Measurements from ENCODE around the gene PRKACA.

The PRKACA gene

DNA sequence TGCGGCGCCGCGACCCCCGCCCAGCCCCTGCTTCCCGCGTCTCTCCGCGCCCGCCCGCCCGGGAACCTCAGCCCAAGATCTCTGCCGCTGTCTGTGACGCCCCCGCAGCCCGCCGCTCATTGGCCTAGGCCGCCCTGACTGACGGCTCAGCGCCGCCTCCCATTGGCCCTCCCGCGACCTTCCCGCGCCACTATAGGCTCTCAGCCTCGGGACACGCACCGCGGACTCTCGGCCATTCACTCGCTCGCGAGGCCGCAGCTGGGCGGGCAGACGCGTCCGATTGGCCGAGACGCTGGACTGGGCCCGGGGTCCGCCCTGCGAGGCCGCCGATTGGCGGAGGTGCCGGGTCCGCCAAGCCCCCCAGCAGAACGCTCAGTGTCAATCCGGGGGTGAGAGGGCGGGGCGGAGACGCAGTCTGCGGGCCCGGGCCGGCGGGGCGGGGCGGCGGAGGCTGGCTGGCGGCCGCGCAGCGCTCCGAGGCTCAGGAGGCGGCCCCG is at the start of gene PRKACA:
Gene PRKACA, minus strand, starts transcription at position 95 of the 497 bp plus-strand sequence. CDS start 215 bp downstream, outside the sequence.
- peak; percentile 47 for DNase-seq

DNA sequence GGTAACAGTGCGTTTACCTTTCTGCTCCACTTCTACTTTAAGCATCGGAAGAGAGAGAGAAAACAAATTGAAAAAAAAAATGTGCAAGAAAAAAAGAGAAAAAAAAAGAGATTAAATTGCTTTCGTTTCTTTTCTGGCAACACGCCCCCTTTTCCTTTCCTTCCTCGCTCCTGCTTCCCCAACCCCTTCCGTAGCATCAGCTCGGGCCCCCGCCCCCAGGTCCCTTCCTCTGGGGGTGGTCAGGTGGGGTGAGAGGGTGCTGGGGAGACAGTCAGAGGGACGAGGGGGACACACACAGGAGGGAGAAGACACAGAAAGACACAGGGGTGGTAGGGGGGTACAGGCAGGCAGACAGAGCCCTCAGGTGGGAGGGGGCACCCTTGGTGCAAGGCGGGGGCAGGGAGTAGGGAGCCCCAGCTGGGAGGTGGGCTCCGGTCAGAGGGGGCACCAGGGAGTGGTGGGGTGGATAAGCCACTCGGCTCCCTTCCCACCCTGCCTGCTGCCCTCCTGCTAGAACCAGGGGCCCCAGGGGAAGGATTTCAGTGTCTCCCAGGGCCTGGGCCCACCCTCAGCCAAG is 49.5 kb upstream of the PRKACA start:
- no peak for DNase-seq

DNA sequence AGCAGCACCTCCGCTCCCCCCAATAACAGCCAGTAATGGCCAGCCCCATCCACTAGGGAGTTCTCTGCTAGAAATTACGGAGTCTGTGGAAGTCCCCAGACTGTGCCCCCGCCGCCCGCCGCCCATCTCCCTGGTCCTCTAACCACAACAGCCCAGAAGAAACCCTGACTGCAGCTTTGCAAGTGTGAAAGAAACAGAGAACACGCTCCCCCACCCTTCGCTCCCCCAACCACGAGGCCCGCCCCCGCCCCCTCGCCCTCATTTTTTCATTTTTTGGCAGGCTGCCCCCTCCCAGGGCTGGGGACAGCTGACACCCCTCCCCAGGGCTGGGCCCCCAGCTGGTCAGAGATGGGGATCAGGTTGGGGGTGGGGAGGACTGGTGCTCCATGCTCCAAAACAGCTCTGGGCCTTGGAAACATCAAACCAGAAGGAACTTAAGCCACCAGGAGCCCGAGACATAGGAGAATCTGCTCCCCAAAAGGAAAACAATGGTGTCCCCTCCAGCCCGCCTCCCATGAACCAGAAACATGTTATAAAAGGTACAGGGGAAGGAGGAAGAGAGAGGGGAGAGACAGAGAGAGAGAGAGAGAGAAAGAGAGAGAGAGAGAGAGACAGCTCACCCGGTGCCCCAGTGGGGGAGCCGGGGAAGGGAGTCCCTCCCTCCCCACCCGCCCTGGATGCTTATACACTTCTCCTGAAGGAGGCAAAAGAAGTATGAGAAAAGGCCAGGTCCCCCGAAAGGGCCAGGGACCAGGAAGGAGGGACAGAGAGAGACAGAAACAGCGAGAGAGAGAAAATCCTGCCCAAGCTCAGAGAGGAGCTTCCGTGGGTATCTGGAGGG is 48.6 kb upstream of the PRKACA start:
- DNase-seq = no peak

DNA sequence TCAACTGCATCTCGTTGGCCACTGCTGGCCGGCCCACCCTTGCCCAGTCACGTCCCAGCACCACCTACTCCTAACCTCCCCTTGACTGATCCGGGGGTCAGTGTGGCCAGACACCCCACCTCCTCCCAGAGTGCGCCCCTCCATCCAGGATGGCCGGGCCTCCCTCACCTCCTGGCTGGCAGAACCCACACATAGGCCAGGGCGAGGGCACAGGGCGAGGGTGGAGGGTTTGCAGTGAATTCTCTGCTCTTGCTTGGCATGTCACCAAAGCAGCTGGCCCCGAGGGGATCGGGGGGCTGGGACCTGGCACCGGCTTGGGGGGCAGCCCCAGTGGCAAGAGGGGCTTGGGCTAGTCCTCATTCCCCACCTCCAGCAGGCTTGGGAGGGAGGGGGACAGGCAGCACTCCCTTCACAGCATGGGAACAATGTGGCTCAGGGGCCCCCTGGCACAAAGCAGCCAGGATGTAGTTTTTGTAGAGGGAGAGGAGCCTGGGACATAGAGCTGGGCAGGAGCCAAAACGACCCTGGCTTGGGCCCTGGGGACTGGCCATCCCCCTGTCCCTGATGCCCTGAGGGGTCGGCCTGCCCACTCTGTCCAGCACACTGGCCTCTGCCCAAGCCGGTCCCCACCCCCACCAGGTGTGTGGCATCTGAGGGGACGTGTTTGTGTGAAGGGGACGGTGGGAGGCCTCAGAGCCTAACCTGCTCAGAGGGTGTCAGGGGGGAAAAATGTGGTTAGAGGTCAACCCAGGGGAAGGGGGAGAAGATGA is 47.3 kb upstream of the PRKACA start:
- DNase-seq = no peak

DNA sequence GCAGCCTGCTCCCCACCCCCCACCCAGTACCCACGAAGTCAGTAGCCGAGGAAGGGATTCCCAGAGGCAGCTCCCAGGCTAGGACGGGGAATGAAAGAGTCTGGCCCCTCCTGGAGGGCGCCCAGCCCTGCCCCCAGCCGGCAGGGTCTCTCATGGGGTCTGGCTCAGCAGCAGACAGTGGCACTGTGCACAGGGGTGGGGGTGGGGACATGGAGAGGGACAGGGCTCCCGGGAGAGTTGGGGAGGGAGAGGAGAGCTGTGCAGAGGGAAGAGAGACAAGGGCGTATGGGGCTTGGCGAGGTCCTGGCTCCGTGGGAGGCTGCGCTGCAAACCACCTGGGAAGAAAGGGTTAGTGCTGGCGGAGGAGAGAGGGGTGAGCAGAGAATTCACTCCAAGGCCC is 46.5 kb upstream of the PRKACA start:
- no peak for DNase-seq

DNA sequence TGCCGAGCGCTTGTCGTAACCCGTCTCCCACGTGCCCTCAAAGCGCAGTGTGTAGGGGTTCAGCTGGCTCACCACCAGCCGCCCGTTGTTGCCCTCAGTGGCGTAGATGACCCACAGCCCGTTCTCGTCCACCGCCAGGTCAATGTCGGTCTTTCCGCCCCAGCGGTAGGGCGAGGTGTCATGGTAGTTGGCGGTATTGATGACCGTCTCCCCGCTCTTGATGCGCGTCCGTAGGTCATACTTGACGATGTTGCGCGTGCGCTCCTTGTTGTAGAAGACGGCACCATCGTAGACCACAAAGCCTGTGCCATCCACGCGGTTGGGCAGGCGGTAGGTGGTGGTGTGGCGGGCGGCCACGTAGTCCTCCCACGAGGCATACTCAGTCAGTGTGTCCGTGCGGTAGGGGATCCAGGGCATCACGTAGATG is 45.3 kb upstream of the PRKACA start:
- DNase-seq = no peak

DNA sequence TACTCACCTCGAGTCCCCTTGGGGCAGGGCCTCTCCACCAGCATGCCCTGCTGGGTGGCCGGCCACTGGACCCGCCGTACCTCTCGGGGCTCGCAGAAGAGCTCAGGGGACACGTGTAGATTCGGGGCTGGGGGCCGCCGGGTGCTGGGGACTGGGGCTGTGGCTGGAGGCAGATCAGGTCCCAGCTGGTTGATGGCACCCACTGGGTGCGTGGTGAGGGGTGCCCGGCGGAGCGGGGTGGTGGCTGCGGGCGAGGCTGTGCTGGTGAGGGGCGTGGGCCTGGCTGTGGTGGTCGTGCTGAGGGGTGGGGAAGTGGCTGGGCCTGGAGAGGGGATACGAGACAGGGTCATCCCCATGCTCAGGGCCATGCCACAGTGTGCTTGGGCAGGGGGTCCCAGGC is 43.7 kb upstream of the PRKACA start:
- no peak for DNase-seq

DNA sequence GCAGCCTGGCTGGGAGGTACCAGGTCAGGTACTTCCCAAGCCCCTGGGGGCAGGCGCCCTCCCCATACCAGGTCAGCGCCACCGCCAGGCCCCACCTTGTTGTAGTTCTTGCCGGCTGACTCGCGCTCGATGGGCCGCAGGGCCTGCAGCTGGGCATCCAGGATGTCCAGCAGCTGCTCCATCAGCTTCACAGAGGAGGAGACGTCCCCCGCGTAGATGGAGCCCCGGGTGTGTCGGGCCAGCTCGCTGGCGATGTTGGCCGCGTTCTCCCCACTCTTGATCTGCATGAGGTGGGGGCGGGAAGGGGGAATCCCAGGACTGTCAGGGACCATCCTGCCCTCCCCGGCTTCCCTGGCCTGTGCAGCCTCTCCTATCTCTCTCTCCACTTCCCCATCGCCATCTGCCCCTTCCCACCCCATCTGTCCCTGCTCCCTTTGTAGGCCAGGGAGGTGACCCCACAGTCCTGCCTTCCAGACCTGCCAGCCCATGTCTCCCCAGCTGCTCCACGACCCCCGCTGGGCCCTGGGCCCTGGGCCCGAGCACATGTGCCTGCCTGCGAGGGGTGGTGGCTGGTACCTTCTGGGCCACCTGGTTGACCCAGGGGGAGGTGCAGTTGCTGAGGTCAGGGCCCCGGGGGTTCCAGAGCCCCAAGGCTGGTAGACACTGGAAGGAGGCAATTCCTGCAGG is 42.6 kb upstream of the PRKACA start:
- DNase-seq = no peak

DNA sequence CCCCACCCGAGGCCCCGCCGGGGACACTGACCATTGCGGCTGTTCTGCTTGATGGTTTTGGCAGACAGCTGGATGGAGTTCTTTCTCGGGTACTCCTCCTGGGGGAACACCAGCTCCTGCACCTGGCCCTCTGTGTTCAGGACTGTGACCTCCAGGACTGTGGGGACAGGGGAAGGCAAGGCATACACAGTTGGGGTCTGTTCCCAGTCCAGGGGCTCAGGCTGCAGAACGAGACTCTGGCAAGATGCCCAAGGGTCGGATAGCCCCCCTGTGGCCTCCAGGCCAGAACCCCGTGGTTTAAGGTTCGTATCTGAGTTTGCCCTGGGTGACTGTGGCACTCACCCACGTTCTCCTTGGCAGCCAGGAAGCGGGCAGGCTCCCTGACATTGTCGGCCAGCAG is 41.5 kb upstream of the PRKACA start:
- no peak for DNase-seq

DNA sequence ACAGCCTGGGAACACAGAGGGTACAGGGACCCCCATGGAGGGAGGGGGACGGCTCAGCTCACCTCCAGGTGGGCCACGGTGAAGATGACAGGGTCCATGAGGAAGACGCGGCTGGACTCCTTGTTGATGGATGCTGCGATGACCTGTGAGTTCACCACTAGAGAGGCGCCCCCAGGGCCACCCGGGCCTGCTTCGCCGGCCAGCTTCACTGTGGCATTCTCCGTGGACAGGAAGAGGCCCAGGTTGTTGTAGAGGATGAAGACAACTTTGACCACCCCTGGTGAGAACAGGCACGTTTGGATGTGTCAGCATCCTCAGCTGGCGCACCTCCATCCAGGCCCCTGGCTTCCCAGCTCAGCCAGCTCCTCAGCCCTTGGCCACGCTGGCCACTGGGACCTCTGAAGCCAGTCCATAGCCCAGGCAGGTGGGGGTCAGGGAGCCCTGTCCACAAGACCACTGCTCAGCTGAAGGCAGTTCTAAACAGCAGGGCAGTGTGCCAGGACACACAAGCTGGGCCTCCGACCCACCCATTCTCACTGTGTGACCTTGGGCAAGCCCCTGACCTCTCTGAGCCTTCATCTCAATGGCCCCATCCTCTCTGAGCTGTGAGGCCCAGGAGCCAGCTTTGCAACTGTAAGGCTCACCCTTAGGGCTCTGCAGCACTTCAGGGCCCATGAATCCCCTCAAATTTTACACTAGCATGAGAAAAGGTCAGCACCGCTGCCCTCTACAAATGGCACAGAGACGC is 40.9 kb upstream of the PRKACA start:
- DNase-seq = no peak

DNA sequence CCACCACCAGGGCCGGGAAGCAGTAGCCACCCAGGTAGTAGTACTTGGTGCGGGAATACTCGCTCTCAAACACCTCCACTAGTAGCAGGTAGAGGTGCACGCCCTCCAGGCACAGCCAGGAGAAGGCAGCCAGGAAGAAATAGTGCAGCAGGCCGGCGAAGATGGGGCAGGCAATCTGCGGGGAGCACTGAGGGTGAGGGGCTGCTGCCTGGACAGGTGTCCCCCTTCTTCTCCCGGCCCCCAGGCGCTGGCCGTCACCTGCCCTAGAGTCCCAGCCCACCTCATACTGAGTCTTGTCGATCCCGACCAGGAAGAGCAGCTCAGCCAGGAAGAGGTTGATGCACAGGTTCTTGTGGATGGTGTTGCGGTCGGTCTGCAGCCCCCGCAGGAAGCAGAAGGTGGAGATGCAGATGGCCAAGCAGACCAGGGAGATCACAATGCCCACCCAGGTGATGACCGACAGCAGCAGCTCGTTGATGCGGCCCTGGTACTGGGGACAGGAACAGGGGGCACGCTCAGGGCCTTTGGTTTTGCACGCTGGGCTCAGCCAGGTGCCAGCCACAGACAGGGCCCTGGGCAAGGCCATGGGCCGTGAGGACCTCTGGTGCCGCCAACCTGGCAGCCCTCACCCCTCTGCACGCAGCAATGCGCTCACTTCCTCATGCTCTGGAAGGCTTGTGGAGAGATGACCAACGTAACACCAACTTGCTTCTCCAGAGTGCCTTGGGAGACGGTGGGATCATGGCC is 39.6 kb upstream of the PRKACA start:
- DNase-seq = no peak

DNA sequence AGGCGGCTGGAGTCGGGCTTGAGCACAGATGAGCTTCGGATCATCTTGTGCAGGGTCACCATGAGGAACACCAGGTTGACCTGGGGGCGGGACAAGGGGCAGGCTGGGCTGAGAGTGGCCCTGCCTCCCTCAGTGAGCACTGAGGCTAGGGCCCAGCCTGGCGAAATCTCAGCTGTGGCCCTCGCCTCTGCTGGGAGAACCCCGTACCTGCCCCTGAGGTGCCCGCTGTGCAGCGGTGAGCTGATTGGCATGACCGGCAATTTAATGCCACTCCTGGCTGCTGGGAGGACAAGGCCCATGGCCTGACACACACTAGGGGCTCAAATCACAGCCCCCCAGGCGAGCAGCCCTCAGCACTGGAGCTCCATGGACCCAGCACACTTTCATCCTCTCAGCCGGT is 38.6 kb upstream of the PRKACA start:
- DNase-seq = no peak

DNA sequence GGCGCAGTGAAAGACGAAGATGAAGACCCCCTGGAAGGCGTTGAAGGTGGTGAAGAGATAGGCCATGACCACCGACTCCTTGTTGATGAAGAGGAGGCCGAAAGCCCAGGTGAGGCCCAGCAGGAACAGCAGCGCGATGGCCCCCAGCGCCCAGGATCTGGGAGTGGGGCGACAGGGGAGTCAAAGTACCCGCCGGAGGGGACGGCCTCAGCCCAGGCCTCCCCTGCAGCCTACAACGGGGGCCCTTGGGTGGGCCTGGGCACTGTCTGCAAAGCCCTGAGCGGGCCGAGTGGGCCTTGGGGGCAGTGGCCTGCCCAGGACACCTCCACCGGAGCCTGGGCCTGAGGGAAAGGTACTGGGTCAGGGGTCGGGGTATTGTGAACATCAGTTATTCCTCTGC is 37.8 kb upstream of the PRKACA start:
- DNase-seq = no peak

DNA sequence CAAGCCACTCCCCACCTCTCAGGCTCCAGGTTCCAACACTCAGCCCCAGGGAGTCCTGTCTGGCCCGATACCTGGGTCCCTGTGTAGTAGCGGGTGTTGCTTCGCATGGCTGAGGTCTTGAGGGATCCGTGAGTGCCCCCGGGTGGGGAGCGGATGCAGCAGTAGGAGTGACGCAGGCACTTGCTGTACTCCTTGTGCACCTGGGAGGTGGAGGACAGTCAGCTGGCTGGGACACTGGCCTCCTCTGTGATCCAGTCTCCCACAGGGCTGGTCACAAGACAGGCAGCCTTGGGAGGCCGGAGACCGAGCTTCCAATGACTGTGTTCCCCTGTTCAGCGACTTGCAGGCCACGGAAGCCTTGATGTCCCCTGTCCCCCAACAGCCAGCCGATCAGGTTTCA is 35.2 kb upstream of the PRKACA start:
- no peak for DNase-seq

DNA sequence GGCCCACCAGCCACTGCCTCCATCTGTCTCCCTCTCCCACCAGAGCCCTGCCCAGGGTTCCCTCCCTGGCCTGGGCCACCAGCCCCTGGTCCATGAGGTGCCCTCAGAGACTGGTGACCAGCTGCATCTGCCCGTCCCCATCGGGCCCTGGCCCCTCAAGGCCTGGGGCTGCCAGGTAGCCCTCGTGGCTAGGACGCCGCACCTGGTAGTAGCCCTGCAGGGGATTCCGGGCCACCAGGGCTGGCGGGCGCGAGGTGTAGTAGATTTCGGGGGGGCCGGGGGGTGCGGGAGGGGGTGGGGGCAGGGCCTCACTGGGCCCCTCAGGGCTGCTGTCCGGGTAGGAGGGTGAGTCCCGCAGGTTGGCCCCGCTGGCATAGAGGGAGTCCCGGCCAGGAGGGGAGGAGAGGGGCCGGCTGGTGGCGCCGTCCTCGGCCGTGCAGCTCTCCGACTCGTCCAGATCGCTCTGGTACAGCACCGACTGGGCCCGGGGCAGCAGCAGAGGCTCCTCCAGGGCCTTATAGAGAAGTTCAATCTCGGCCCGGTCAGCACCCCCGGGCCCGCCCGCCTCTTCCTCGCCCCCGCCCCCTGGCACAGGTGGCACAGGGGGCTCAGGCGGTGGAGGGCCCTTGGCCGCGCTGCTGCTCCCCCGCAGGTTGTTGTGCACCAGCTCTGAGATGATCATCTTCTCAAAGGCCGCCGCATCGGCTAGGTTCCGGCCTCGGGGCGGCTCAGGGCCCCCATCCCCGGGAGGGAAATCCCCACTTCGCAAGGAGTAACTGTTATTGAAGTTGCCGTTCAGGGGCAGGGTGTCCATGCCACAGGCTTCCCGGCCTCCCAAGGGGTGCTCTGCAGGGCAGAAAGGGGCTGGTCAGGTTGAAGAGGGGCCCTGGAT is 33.5 kb upstream of the PRKACA start:
- no peak for DNase-seq

DNA sequence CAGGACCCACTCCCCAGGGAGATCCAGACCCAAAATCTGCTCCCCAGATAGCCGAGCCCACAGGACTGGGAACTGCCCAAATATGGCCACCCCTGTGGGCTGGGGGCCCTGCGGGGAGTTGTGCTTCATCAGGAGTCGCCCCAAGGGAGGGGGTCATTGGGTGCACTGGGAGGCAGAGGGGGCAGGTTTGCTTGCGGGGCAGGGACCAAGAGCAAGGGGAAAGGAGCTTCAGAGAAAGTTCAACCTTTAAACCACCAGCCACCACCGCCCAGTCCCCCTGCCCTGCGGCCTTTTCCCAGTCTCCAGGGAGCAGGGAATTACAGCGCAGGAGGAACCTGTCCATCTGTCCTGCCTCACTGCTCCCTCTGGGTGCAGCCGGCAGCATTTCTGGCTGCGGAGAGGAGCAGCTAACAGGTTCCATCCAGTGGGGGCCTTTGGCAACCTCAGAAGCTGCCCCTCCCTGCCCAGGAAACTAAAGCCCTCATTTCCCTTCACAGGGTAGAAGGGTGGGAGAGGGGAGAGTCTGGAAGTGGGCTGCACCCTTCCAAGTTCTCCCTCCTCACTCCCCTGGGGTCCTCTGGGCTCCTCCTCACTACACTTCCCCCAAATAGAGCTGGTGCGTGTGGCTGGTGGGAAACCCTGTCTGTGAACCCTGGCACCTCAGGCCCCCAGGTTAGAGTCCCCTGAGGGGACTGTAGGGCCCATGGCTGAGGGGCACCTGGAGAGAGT is 32.6 kb upstream of the PRKACA start:
- no peak for DNase-seq

DNA sequence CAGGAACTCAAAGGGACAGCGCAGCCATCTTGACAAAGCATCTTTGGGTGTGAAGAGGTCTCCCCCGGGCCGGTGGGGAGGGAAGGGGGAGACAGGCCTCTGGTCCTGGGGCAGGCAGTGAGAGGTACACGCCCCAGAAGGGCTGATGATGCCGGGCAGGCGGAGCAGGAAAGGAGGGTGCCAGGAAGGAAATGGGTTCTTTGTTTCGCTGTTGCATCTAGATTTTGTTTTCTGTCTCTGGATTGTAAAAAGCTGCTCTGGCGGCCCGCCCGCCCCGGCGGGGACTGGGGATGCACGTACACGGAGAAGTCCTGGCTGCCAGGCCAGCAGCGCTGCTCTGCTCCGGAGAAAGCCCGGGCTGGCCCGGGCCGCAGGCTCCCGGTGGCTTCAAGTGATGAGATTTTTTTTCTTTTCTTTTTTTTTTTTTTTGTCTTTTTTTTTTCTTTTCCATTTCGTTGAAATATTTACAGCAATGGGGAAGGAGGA is 32.0 kb upstream of the PRKACA start:
- DNase-seq = no peak

DNA sequence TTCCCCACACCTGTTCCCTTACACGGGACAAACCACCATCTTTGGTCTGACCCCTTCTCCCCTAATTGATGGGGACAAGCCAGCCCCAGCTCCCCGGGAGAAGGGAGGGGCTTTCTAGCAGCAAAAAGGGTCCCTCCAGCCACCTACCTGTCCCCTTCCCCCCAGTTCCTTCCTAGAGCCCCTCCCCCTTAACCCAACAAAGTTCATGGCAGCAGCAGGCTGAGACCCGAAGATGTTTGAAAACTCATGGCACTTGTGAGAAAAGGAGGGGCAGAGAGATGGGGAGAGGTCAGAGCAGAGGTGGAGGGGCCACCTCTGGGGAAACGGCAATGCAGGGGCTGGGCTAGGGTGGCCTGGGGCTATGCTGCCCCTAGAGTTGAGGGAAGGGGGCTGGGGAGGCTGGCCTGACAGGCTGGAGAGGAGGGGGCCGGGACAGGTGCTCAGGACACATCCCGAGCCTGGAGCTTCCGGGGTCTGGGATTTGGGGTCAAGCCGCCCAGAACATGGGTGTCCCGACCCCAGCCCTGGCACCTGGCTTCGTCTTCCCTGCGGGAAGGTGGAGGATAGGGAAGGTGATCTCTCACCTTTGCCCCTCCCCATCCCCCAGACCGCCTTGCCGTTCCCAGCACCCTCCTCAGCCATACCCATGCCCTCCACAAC is 31.3 kb upstream of the PRKACA start:
- no peak for DNase-seq
